Tibial nerve (tissue), 4 donors: ENCODE data around the gene ADAMTS17. TPM values are rescaled to one million over a fixed set of nuclear protein-coding genes. Genes with fewer than 3 reads are reported as not detected.
"Not testable (repeated sequence)": the region's sequence is repeated elsewhere in the genome, so short reads cannot be mapped to it uniquely, and the experiment has no call there.

Source experiments
- DNase-seq, 2 donors: peaks; one replicate each; pipeline ENCODE4 v3.0.0-alpha.2; 2019; ENCODE audit warnings: low spot score in 2 of 2
- H3K27ac ChIP-seq, 4 donors: fragments of 200-600 bp; sonication (generic) in 3 of 4; one replicate each; pipeline ENCODE4 v1.5.1; 2017 to 2019; ENCODE audit warnings: mild to moderate bottlenecking in 1 of 4
- H3K27me3 ChIP-seq, 2 donors: fragments of 200-600 bp; sonication (generic) in 1 of 2; one replicate each; pipeline versions ENCODE4 v1.5.1 to v1.6.0; 2017 to 2019
- H3K36me3 ChIP-seq, 3 donors: fragments of 200-600 bp; sonication (generic); one replicate each; pipeline ENCODE4 v1.5.1; 2018 to 2019
- H3K4me1 ChIP-seq, 4 donors: fragments of 200-600 bp; sonication (generic) in 3 of 4; one replicate each; pipeline ENCODE4 v1.5.1; 2017 to 2019
- H3K4me3 ChIP-seq, 4 donors: fragments of 200-600 bp; sonication (generic) in 3 of 4; one replicate each; pipeline ENCODE4 v1.5.1; 2017 to 2019; ENCODE audit warnings: mild to moderate bottlenecking in 1 of 4, moderate library complexity in 1 of 4
- H3K9me3 ChIP-seq, 4 donors: fragments of 200-600 bp; sonication (generic) in 3 of 4; one replicate each; pipeline ENCODE4 v1.5.1; 2017 to 2019
- CTCF ChIP-seq, 5 experiments: fragments of 200-600 bp in 3 of 5; fragments of 450-650 bp in 2 of 5; sonication (generic) in 3 of 5; IDR thresholded peaks; one replicate each; pipeline ENCODE4 v1.5.1; 2016 to 2019; ENCODE audit warnings: antibody characterized with exemption in 5 of 5, mild to moderate bottlenecking in 3 of 5, moderate library complexity in 2 of 5
- EP300 ChIP-seq, 2 donors: sonication (generic); formaldehyde crosslinking; IDR thresholded peaks; one replicate each; pipeline ENCODE4 v1.6.1; 2017; ENCODE audit warnings: antibody characterized with exemption in 2 of 2, mild to moderate bottlenecking in 1 of 2
- POLR2A ChIP-seq, 2 donors: fragments of 450-650 bp; IDR thresholded peaks; one replicate each; pipeline ENCODE4 v1.6.1; 2017; ENCODE audit warnings: antibody characterized with exemption in 2 of 2, mild to moderate bottlenecking in 2 of 2, moderate library complexity in 2 of 2
- WGBS, 2 donors: methylation state at CpG; one replicate each; pipeline ENCODE4 v1.1.5; 2018; 5-methylcytosine and 5-hydroxymethylcytosine counted together
- total RNA-seq, 4 donors: library from RNA; depleted of rRNA; stranded (reverse); fragments of >200 nt; gene quantifications; one replicate each; pipeline ENCODE4 v1.1.0, GENCODE V29; 2016

Gene ADAMTS17
- total RNA-seq, 4 donors from 2014 or later, result 0.66 to 5.5 (median 3.7) TPM

- WGBS, 2 donors, result 84 to 90% methylated on average over 6 of the region's 6 CpGs
- H3K4me1 ChIP-seq, result peaks cover 0 to 15% (median 3%) of the 10 kb centered on the region in 4 donors
- no peak overlapping the region for H3K27ac ChIP-seq
- no peak overlapping the region for H3K4me3 ChIP-seq
- TF ChIP-seq POLR2A (IDR thresholded peaks at IDR 0.05), result no peak
- no peak for TF ChIP-seq EP300 (IDR thresholded peaks at IDR 0.05)
- TF ChIP-seq CTCF (IDR thresholded peaks at IDR 0.05), result no peak
- no peaks in the 10 kb centered on the region for H3K36me3 ChIP-seq
- no peaks in the 10 kb centered on the region for H3K9me3 ChIP-seq
- DNase-seq, result no peak
- H3K27me3 ChIP-seq, result no peaks in the 10 kb centered on the region
Measured at GRCh38 chr15:100078511-100079220, 263.1 kb downstream of the ADAMTS17 start.

GRCh38 chr15:100075229-100075628 lies 266.5 kb downstream of the ADAMTS17 start:
- H3K27me3 ChIP-seq, result no peaks in the 10 kb centered on the region
- 25 to 32% methylated on average over 1 of the region's 1 CpG for WGBS, 2 donors
- H3K36me3 ChIP-seq, result no peaks in the 10 kb centered on the region
- no peak overlapping the region for H3K27ac ChIP-seq
- no peak for DNase-seq
- H3K4me3 ChIP-seq, result no peak overlapping the region
- H3K4me1 ChIP-seq, result peaks cover 0 to 15% (median 3%) of the 10 kb centered on the region in 4 donors
- no peaks in the 10 kb centered on the region for H3K9me3 ChIP-seq
- TF ChIP-seq EP300 (IDR thresholded peaks at IDR 0.05) (no peak), POLR2A (IDR thresholded peaks at IDR 0.05) (no peak), CTCF (IDR thresholded peaks at IDR 0.05) (no peak)

GRCh38 chr15:100073982-100074381 lies 267.8 kb downstream of the ADAMTS17 start:
- WGBS, 2 donors, result 83 to 89% methylated on average over 5 of the region's 5 CpGs
- no peak overlapping the region for H3K27ac ChIP-seq
- H3K9me3 ChIP-seq, result no peaks in the 10 kb centered on the region
- no peak for DNase-seq
- H3K27me3 ChIP-seq, result no peaks in the 10 kb centered on the region
- H3K4me3 ChIP-seq, result no peak overlapping the region
- peaks cover 0 to 15% (median 3%) of the 10 kb centered on the region in 4 donors for H3K4me1 ChIP-seq
- H3K36me3 ChIP-seq, result no peaks in the 10 kb centered on the region
- TF ChIP-seq CTCF (IDR thresholded peaks at IDR 0.05) (no peak), POLR2A (IDR thresholded peaks at IDR 0.05) (no peak), EP300 (IDR thresholded peaks at IDR 0.05) (no peak)

- not testable (repeated sequence) for H3K4me3 ChIP-seq, H3K9me3 ChIP-seq, H3K27me3 ChIP-seq, H3K36me3 ChIP-seq, H3K4me1 ChIP-seq, DNase-seq, H3K27ac ChIP-seq
- WGBS, 2 donors, result 84 to 88% methylated on average over 9 of the region's 12 CpGs
Measured at GRCh38 chr15:100066521-100067280, 275.1 kb downstream of the ADAMTS17 start.

GRCh38 chr15:100061944-100062343 lies 279.8 kb downstream of the ADAMTS17 start:
- 75 to 85% methylated on average over 5 of the region's 5 CpGs for WGBS, 2 donors
- no peaks in the 10 kb centered on the region for H3K4me1 ChIP-seq
- TF ChIP-seq CTCF (IDR thresholded peaks at IDR 0.05) (no peak), POLR2A (IDR thresholded peaks at IDR 0.05) (no peak), EP300 (IDR thresholded peaks at IDR 0.05) (no peak)
- H3K27me3 ChIP-seq, result no peaks in the 10 kb centered on the region
- H3K27ac ChIP-seq, result no peak overlapping the region
- H3K9me3 ChIP-seq, result no peaks in the 10 kb centered on the region
- H3K4me3 ChIP-seq, result no peak overlapping the region
- DNase-seq, result no peak
- H3K36me3 ChIP-seq, result no peaks in the 10 kb centered on the region
